ENCODE data around the gene RIPOR3. TPM values are rescaled to one million over a fixed set of nuclear protein-coding genes. Genes with fewer than 3 reads are reported as not detected.
"Not testable (repeated sequence)": the region's sequence is repeated elsewhere in the genome, so short reads cannot be mapped to it uniquely, and the experiment has no call there.

Gene RIPOR3
- total RNA-seq, 1 experiment from 2014 or later: not detected

- no peak for DNase-seq (ENCODE audit: low read depth)
Observed at GRCh38 chr20:50608750-50609104, 82.6 kb downstream of the RIPOR3 start.

GRCh38 chr20:50607850-50608749 lies 83.2 kb downstream of the RIPOR3 start:
- no peak for DNase-seq (ENCODE audit: low read depth)

- no peak for DNase-seq (ENCODE audit: low read depth)
Observed at GRCh38 chr20:50607436-50607835, 83.9 kb downstream of the RIPOR3 start.

- no peak for DNase-seq (ENCODE audit: low read depth)
Observed at GRCh38 chr20:50605136-50605535, 86.2 kb downstream of the RIPOR3 start.

- no peak for DNase-seq (ENCODE audit: low read depth)
Observed at GRCh38 chr20:50604451-50604850, 86.9 kb downstream of the RIPOR3 start.

- DNase-seq (ENCODE audit: low read depth): no peak
Observed at GRCh38 chr20:50602432-50603088, 88.8 kb downstream of the RIPOR3 start.

GRCh38 chr20:50601511-50602431 lies 89.6 kb downstream of the RIPOR3 start:
- DNase-seq (ENCODE audit: low read depth): no peak

GRCh38 chr20:50600281-50600895 lies 91.0 kb downstream of the RIPOR3 start:
- DNase-seq (ENCODE audit: low read depth): no peak

GRCh38 chr20:50598768-50599167 lies 92.6 kb downstream of the RIPOR3 start:
- not testable (repeated sequence) for DNase-seq (ENCODE audit: low read depth)

- no peak for DNase-seq (ENCODE audit: low read depth)
Observed at GRCh38 chr20:50598074-50598473, 93.3 kb downstream of the RIPOR3 start.

GRCh38 chr20:50597406-50597969 lies 93.9 kb downstream of the RIPOR3 start:
- no peak for DNase-seq (ENCODE audit: low read depth)

- DNase-seq (ENCODE audit: low read depth): no peak
Observed at GRCh38 chr20:50596694-50597021, 94.7 kb downstream of the RIPOR3 start.

- no peak for DNase-seq (ENCODE audit: low read depth)
Observed at GRCh38 chr20:50595988-50596693, 95.2 kb downstream of the RIPOR3 start.

GRCh38 chr20:50595433-50595895 lies 95.9 kb downstream of the RIPOR3 start:
- DNase-seq (ENCODE audit: low read depth): peak; percentile 52

GRCh38 chr20:50594591-50595432 lies 96.5 kb downstream of the RIPOR3 start:
- DNase-seq (ENCODE audit: low read depth): peak; percentile 29

- DNase-seq (ENCODE audit: low read depth): no peak
Observed at GRCh38 chr20:50594231-50594590, 97.1 kb downstream of the RIPOR3 start.

GRCh38 chr20:50593005-50593335 lies 98.4 kb downstream of the RIPOR3 start:
- no peak for DNase-seq (ENCODE audit: low read depth)

- DNase-seq (ENCODE audit: low read depth): no peak
Observed at GRCh38 chr20:50592282-50593004, 98.9 kb downstream of the RIPOR3 start.

- no peak for DNase-seq (ENCODE audit: low read depth)
Observed at GRCh38 chr20:50591233-50591852, 100.0 kb downstream of the RIPOR3 start.

Measured in LHCN-M2 (cell line).